HAP-1 (cell line): ENCODE data around the gene BLOC1S2.
"Not testable (repeated sequence)": the region's sequence is repeated elsewhere in the genome, so short reads cannot be mapped to it uniquely, and the experiment has no call there.

Experiments
- DNase-seq, 2 experiments: peaks; one replicate each; pipeline ENCODE4 v3.0.0-alpha.2; 2016 to 2020; ENCODE audit warnings: low spot score in 2 of 2
- H3K27me3 ChIP-seq: fragments of 250-450 bp; sonication (Bioruptor Pico); 2 replicates; pipeline ENCODE4 v1.5.1; 2020; ENCODE audit warnings: low read depth, mild to moderate bottlenecking, moderate library complexity
- H3K36me3 ChIP-seq: fragments of 250-450 bp; sonication (Bioruptor Pico); replicated peaks from 2 replicates; pipeline ENCODE4 v1.5.1; 2020; ENCODE audit warnings: mild to moderate bottlenecking
- H3K4me1 ChIP-seq: fragments of 250-450 bp; sonication (Bioruptor Pico); 2 replicates; pipeline ENCODE4 v1.5.1; 2020; ENCODE audit warnings: mild to moderate bottlenecking
- H3K4me3 ChIP-seq: fragments of 250-450 bp; sonication (Bioruptor Pico); 2 replicates; pipeline ENCODE4 v1.5.1; 2020; ENCODE audit warnings: mild to moderate bottlenecking, moderate library complexity
- H3K9me3 ChIP-seq: fragments of 250-450 bp; sonication (Bioruptor Pico); 2 replicates; pipeline ENCODE4 v1.5.1; 2020; ENCODE audit warnings: mild to moderate bottlenecking, moderate library complexity
- in situ Hi-C: fragments of 300-500 bp; cut with MboI; formaldehyde crosslinking; loops from 3 replicates; pipeline ENCODE4 v1.14.3; 2020; ENCODE audit warnings: low sequenced_read_pairs, inconsistent platforms, mixed read lengths

Gene BLOC1S2

DNA sequence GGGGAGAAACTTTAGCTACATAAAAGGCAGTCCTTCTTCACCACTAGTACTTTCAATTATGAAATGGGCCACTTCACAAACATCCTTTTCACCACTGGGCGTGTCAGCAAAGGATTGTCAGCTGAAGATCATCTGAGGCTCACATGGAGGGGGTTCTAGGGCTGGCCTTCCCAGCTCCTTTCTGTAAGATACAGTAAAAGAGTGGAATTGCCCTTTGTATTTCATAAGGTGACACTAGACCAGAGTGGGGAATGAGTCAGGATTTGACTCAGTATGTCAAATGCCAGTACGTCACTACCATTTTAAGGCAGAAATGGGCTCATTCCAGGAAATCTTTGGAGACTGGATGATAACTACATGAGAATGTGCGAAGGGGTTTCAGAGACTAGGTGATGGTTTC lies 21.2 kb upstream of the BLOC1S2 start:
- in situ Hi-C loops = no loop called here
- Histone ChIP-seq H3K4me1 (no peaks in the 10 kb centered on the region), H3K4me3 (no peak overlapping the region), H3K9me3 (no peaks in the 10 kb centered on the region), H3K36me3 (no peaks in the 10 kb centered on the region), H3K27me3 (peaks cover 20% of the 10 kb centered on the region)
- DNase-seq = no peak

DNA sequence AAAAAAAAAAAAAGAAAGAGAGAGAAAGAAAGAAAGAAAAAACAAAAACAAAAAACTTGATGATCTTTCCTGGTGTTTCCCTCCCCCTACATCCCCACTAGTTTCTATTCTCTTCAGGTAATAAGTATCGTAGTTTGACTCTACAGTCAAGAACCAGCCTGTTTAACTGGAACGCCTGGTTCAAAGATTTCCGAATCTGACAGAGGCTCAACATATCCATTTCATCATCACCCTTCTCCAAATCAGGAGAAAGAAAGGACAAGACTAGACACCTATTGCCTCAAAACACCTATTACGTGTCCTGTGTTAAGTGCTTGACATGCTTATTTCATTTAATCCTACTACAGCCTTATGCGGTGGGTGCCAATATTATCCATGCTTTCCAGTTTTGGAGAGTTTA lies 20.4 kb upstream of the BLOC1S2 start:
- no peak for DNase-seq
- in situ Hi-C loops = no loop called here
- no peaks in the 10 kb centered on the region for H3K4me1 ChIP-seq

DNA sequence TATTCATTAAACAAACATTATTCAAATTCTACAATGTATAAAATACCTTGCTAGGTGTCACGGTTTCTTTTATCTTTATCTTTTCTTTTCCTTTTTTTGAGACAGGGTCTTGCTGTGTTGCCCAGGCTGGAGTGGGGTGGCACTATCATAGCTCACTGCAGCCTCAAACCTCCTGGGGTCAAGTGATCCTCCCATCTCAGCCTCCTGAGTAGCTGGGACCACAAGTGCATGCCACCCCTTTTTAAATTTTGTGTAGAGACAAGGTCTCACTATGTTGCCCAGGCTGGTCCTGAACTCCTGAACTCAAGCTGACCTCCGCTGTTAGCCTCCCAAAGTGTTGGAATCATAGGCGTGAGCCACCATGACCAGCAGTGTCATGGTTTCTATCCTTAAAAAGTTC lies 17.9 kb upstream of the BLOC1S2 start:
- in situ Hi-C loops = no loop called here
- Histone ChIP-seq H3K4me3 (no peak overlapping the region), H3K36me3 (no peaks in the 10 kb centered on the region), H3K9me3 (no peaks in the 10 kb centered on the region), H3K27me3 (peaks cover 20% of the 10 kb centered on the region), H3K4me1 (no peaks in the 10 kb centered on the region)
- no peak for DNase-seq

More for the DNA sequence above, 20.4 kb upstream of the BLOC1S2 start:
- Histone ChIP-seq H3K27me3 (peaks cover 20% of the 10 kb centered on the region), H3K4me3 (no peak overlapping the region), H3K36me3 (no peaks in the 10 kb centered on the region), H3K9me3 (no peaks in the 10 kb centered on the region)

DNA sequence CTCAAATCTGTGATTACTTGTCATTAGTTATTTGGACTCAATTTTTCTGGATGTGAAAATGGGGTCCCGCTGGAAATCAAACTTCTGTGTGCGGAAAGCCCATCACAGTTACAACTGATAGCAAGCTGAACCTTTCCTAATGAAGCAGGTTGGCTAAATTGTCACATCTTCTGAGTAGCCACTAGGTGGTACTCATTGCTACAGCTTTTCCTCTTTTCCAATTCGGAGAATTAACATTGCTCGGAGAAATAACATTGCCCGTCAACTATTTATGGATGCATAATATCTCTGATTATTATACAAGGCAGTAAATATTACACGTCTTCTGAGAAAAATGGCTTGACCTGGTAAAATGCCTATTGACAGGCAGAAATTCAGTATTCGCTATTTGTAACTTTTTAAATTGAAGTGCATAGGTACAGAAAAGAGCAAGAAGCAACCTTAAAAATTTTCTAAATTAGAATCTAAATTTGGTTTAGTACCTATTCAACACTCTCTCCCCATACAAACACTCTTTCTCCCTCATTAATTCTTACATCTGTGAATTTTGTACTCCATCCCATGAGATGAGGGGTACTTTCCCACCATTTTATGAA lies 17.3 kb upstream of the BLOC1S2 start:
- Histone ChIP-seq H3K9me3 (no peaks in the 10 kb centered on the region), H3K27me3 (peaks cover 20% of the 10 kb centered on the region), H3K4me3 (no peak overlapping the region), H3K36me3 (no peaks in the 10 kb centered on the region), H3K4me1 (no peaks in the 10 kb centered on the region)
- in situ Hi-C loops = no loop called here
- peak in 1 of 2 experiments; percentile 56 for DNase-seq

DNA sequence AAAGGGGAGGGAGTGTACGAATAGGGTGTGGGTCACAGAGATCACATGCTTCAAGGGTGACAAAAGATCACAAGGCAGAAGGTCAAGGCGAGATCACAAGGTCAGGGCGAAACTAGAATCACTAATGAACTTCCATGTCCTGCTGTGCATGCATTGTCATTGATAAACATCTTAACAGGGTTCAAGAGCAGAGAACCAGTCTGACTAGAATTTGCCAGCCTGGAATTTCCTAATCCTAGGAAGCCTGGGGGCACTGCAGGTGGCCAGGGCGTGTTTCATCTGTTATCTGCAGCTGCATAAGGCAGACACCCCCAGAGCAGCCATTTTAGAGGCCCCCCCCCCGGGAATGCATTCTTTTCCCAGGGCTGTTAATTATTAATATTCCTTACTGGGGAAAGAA lies 14.6 kb upstream of the BLOC1S2 start:
- in situ Hi-C loops, DNase-seq, H3K4me3 ChIP-seq, H3K4me1 ChIP-seq, H3K9me3 ChIP-seq, H3K36me3 ChIP-seq: not testable (repeated sequence)
- peaks cover 32% of the 10 kb centered on the region for H3K27me3 ChIP-seq

DNA sequence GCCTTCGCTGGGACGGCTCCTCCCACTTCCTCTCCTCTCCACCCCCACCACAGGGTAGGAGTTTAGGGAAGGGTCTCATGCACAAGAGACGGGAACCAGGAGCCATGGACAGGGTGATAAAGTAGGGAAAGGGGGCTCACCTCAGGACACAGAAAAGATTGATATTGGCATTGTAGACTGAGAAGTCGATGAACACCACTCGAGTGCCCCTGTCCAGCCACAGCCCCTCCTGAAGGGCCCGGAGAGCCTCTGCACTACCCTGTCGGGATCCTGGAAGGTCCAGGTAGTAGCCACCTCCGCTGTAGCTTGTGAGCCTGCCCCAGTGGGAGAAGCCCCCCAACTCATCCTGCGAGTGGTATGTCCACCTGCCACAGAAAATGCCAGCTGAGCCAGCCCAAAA lies 10.8 kb upstream of the BLOC1S2 start:
- Histone ChIP-seq H3K4me1 (no peaks in the 10 kb centered on the region), H3K27me3 (peaks cover 18% of the 10 kb centered on the region), H3K4me3 (no peak overlapping the region), H3K9me3 (no peaks in the 10 kb centered on the region), H3K36me3 (no peaks in the 10 kb centered on the region)
- no peak for DNase-seq
- in situ Hi-C loops = no loop called here

DNA sequence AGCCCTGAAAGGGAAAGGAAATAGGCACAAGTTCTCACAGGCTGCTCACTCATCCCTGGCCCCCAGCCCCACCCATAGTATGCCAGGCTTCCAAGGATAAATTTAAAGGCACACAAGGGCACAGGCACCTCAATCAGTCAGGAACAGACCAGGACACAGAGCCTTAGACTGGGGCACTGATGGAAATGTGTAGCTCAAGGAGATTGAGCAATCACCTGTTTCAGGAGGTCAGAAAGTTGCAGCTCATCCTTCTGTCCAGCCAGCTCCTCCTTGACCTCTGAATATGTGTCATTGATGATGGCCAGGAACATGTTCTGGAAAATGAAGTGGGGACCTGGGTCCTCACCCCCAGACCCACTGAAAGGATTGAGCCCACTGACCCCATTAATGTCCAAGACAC lies 6.6 kb upstream of the BLOC1S2 start:
- no peaks in the 10 kb centered on the region for H3K36me3 ChIP-seq
- no peaks in the 10 kb centered on the region for H3K9me3 ChIP-seq
- DNase-seq = no peak
- H3K4me1 ChIP-seq = no peaks in the 10 kb centered on the region
- in situ Hi-C loops = no loop called here
- no peak overlapping the region for H3K4me3 ChIP-seq
- peaks cover 15% of the 10 kb centered on the region for H3K27me3 ChIP-seq

DNA sequence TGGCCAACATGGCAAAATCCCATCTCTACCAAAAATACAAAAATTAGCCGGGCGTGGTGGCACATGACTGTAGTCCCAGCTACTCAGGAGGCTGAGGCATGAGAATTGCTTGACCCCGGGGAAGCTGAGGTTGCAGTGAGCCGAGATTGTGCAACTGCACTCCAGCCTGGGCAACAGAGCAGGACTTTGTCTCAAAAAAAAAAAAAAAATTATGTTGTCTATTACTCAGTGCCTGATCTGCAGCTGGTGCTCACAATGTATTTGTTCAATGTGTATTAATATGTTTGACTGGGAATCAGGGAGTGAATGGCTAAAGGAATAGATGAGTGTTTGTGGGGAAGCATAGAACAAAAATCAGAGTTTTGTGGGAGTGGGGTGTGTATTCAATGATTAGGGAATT lies 5.8 kb upstream of the BLOC1S2 start:
- H3K4me3 ChIP-seq, H3K9me3 ChIP-seq, H3K4me1 ChIP-seq, in situ Hi-C loops, H3K36me3 ChIP-seq, DNase-seq: not testable (repeated sequence)
- H3K27me3 ChIP-seq = peaks cover 11% of the 10 kb centered on the region

DNA sequence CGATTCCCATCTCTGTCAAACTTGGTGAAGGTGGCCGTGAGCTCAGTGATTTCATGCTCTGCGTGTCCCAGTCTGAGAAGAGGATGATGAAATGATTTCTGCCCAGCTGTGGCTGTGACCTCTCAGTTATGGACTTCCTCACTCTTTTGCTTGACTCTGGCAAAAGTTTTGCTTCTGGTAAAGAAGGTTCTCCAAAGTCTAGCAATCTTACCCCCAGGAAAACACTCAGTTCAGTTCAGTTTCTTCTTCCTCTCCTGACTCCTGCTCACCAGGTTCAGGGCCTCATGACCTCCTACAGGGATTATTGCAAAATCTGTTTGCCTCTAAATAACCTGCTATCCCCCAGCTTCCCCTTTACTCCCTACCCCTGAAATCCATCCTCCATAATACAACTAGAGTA lies 4.9 kb upstream of the BLOC1S2 start:
- Histone ChIP-seq H3K4me1 (peaks cover 2% of the 10 kb centered on the region; the same call in 1 of the 2 replicates), H3K9me3 (no peaks in the 10 kb centered on the region), H3K36me3 (no peaks in the 10 kb centered on the region), H3K4me3 (no peak overlapping the region), H3K27me3 (peaks cover 3% of the 10 kb centered on the region; the same call in 1 of the 2 replicates)
- in situ Hi-C loops = no loop called here
- DNase-seq = no peak

DNA sequence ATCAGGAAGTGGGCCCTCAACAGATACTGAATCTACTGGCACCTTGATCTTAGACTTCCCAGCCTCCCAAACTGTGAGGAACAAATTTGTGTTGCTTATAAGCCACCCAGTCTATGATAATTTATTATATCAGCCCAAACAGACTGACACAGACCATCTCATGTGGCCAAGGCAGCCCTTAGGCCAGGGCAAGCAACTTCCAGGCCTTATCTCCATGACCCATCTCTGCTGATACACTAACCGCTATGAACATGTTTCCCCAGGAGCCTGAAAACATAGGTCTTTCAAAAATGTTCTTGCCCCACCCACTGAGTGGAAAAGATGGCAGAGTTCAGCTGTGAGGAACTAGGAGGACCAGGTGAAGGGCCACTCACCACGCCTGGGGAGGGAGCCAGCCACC lies 3.2 kb upstream of the BLOC1S2 start:
- no peak for DNase-seq
- Histone ChIP-seq H3K27me3 (0 out of 2 replicates have a peak, but pooled peaks cover 3% of the 10 kb centered on the region), H3K4me3 (no peak overlapping the region), H3K9me3 (no peaks in the 10 kb centered on the region), H3K4me1 (peaks cover 7% of the 10 kb centered on the region), H3K36me3 (0 out of 2 replicates have a peak, but pooled peaks cover 2% of the 10 kb centered on the region)
- in situ Hi-C loops = no loop called here

DNA sequence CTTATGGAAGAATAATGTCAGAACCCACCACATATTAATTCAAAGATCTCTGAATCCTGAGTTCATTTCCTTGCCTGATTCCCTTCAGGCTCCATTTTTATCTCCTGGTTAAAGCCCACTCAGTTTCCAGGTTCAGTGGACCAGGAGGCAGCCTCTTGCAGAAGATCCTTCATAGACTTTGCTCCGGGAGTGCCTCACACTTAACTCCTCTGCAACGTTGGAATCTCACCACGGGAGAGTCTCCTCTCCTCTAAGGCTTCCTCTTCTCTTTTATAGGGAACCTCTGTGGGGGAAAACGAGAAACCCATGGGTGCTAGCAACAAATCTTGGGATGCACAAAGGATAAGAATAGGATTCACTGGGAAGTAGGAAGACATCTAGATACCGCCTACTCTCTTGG lies 1.7 kb upstream of the BLOC1S2 start:
- H3K36me3 ChIP-seq = peaks cover 13% of the 10 kb centered on the region
- H3K9me3 ChIP-seq = no peaks in the 10 kb centered on the region
- H3K4me1 ChIP-seq = peaks cover 7% of the 10 kb centered on the region
- H3K27me3 ChIP-seq = 0 out of 2 replicates have a peak, but pooled peaks cover 3% of the 10 kb centered on the region
- in situ Hi-C loops = no loop called here
- H3K4me3 ChIP-seq = no peak overlapping the region
- DNase-seq = no peak

DNA sequence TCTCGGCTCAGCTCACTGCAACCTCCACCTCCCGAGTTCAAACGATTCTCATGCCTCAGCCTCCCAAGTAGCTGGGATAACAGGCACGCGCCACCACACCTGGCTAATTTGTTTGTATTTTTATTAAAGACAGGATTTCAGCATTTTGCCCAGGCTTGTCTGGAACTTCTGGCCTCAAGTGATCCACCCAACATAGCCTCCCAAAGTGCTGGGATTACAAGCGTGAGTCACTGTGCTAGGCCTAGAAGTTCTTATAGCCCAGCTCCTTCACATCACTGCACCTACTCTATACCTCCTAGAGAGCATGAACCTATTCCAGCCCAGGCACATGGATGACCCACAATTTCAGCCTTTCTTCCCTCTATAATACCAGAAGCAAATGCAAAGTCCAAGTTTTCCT lies 1.3 kb upstream of the BLOC1S2 start:
- 0 out of 2 replicates have a peak, but pooled peaks cover 3% of the 10 kb centered on the region for H3K27me3 ChIP-seq
- in situ Hi-C loops = no loop called here
- H3K36me3 ChIP-seq = peaks cover 13% of the 10 kb centered on the region
- no peak for DNase-seq
- H3K9me3 ChIP-seq = no peaks in the 10 kb centered on the region
- H3K4me3 ChIP-seq = no peak overlapping the region
- H3K4me1 ChIP-seq = peaks cover 7% of the 10 kb centered on the region

DNA sequence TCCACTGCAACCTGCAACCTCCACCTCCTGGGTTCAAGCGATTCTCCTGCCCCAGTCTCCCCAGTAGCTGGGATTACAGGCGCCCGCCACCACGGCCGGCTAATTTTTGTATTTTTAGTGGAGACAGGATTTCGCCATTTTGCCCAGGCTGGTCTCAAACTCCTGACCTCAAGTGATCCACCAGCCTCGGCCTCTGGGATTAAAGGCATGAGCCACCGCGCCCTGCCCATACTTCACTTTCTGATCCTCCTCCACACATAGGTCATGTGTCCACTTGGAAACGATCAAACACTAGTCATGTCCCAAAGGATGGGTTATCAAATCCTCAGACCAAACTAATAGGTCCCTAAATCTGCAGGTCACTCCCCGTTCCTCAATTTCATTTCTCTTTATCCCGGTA lies 1.2 kb downstream of the BLOC1S2 start:
- H3K9me3 ChIP-seq, in situ Hi-C loops, H3K4me1 ChIP-seq, DNase-seq, H3K27me3 ChIP-seq: not testable (repeated sequence)
- Histone ChIP-seq H3K36me3 (peaks cover 27% of the 10 kb centered on the region), H3K4me3 (peak overlapping the region; percentile 93)

DNA sequence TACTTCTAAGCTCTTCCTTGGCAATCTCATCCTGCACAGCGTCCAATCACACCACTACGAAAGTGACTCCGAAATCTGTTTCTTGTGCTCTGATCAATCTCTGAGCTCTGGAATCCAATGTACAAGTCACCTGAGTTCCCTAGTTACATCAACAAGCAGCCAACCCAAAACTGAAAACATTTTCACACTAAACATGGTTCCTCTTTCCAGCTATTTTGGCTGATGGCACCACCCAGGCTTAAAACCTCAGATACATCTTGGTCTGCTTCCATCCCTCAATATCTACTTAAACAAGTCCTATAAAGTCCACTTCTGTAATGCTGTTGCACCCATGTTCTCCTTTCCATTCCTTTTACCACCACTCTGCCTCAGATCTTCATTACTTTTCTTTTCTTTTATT lies 3.6 kb downstream of the BLOC1S2 start:
- peaks cover 42% of the 10 kb centered on the region for H3K36me3 ChIP-seq
- no peaks in the 10 kb centered on the region for H3K27me3 ChIP-seq
- no peak for DNase-seq
- in situ Hi-C loops = no loop called here
- peaks cover 7% of the 10 kb centered on the region for H3K4me1 ChIP-seq
- H3K4me3 ChIP-seq = no peak overlapping the region
- H3K9me3 ChIP-seq = no peaks in the 10 kb centered on the region

DNA sequence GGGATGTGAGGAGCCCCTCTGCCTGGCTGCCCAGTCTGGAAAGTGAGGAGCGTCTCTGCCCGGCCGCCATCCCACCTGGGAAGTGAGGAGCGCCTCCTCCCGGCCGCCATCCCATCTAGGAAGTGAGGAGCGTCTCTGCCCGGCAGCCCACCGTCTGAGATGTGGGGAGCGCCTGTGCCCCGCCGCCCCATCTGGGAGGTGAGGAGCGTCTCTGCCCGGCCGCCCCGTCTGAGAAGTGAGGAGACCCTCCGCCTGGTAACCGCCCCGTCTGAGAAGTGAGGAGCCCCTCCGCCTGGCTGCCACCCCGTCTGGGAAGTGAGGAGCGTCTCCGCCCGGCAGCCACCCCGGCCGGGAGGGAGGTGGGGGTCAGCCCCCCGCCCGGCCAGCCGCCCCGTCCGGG lies 9.5 kb downstream of the BLOC1S2 start:
- DNase-seq, H3K4me1 ChIP-seq, in situ Hi-C loops, H3K4me3 ChIP-seq, H3K9me3 ChIP-seq, H3K27me3 ChIP-seq: not testable (repeated sequence)
- peaks cover 34% of the 10 kb centered on the region for H3K36me3 ChIP-seq
